GM18519 (cell line): ENCODE measurements around the gene SPINT1.
A peak's percentile ranks its signal among the peaks of the same experiment; 100 is the strongest.

Experiments
- ATAC-seq: cut with Tn5 transposase; IDR thresholded peaks from one replicate; pipeline ENCODE4 v1.9.1; 2021; ENCODE audit warnings: mild to moderate bottlenecking, moderate library complexity; ENCODE audit not compliant: unreplicated experiment, low FRiP score

SPINT1 gene, protein sequence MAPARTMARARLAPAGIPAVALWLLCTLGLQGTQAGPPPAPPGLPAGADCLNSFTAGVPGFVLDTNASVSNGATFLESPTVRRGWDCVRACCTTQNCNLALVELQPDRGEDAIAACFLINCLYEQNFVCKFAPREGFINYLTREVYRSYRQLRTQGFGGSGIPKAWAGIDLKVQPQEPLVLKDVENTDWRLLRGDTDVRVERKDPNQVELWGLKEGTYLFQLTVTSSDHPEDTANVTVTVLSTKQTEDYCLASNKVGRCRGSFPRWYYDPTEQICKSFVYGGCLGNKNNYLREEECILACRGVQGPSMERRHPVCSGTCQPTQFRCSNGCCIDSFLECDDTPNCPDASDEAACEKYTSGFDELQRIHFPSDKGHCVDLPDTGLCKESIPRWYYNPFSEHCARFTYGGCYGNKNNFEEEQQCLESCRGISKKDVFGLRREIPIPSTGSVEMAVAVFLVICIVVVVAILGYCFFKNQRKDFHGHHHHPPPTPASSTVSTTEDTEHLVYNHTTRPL

DNA sequence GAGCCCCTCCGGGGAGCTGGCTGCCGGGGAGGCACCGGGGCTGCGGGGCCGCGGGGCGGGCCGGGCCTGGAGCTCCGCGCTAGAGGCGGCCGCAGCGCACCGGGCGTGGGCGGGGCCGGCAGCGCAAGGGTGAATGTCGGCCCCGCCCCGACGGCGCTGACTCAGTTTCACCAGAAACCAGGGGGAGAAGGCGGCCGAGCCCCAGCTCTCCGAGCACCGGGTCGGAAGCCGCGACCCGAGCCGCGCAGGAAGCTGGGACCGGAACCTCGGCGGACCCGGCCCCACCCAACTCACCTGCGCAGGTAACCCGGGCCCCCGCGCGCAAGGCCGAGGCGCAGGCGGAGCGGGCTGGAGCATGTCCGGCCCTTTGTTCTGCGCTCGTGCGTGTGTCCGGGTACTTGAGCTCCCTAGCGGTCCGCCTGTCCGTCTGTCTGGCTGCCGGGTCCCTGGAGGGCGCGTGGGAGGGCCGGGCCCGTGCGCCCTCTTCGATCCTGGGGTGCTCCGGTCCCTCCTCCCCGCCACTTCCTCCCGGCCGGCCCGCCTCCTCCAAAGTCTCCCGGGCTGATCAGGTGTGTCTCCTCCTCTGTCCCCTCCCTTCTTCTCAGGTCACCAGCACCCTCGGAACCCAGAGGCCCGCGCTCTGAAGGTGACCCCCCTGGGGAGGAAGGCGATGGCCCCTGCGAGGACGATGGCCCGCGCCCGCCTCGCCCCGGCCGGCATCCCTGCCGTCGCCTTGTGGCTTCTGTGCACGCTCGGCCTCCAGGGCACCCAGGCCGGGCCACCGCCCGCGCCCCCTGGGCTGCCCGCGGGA, at the start of gene SPINT1:
SPINT1 (plus strand) TSS at position 164 of the 811 bp plus-strand sequence; CDS start at position 671, 507 bp downstream.
- ATAC-seq = no peak

DNA sequence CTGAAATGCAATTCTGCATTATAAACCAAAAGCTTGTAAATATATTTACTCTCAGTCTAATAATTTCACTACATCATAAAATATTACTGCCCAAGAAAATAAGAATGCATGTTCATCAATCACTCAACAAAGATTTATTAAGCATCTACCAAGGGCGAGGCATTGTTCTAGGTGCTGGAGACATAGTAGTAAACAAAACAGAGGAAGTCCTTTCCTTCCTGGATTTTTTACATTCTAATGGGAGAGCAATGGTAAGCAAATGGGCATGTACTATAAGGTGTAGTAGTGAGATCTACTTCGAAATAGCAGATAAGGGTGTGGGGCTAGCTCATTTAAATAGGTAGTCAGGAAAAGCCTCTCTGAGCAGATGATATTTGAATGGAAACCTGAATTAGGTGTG, 47.8 kb upstream of the SPINT1 start:
- no peak for ATAC-seq

DNA sequence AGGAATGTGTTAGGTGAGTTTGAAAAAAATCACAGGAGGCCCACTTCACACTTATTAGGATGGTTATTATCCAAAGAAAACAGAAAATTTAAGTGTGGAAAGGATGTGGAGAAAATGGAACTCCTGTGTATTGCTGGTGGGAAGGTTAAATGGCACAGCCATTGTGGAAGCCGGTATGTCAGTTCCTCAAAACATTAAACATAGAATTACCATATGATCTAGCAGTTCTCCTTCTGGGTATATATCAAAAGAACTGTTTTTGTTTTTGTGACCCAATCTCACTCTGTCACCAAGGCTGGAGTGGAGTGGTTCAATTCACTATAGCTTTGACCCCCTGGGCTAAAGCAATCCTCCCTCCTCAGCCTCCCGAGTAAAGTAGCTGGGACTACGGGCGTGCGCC, 47.3 kb upstream of the SPINT1 start:
- no peak for ATAC-seq

DNA sequence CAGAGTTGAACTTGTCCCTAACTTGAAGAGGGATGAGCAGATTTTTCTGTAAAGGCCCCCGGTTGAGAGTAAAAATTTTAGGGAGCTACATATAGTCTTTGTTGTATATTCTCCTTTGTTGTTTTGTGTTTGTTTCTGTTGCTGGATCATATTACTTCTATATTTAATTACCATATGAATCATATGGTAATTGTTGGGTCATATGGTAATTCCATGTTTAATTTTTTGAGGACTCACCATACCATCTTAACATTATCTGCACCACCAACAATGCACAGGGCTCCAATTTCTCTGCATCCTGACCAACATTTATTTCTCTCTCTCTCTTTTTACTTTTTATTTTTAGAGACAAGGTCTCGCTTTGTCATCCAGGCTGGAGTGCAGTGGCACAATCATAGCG, 44.3 kb upstream of the SPINT1 start:
- no peak for ATAC-seq

DNA sequence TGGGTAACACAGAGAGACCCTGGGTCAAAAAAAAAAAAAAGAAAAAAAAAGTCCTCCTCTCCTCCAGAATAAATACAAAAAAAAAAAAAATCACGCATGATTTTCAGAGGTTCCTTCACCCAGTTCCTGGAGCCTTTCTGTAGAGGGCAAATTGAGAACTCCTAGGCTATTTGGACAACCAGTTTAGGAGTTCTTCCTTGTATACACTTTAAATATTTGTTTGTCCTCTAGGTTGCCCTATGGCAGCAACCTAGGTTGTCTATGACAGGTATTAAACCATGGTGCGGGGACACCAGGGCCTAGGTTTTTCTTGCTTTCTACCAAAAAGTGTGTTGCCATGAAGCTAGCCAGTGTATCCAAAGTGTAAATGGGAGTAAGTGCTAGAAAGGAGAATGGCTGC, 40.8 kb upstream of the SPINT1 start:
- ATAC-seq = no peak

DNA sequence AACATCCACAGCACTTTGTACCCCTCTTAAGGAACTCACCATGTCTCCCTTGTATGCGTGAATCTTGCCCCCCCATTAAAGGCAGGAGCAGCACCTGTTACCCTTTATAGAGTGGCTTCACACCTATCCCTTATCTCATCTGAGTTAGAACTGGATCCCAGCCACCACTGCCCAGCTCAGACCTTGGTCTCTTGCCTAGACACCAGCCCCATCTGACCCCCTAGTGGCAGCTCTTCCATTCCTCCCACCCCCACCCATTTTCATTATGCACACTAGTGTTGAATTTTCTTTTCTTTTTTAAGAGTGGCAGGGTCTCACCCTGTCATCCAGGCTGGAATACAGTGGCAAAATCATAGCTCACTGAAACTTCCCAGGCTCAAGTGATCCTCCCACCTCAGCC, 40.2 kb upstream of the SPINT1 start:
- no peak for ATAC-seq

DNA sequence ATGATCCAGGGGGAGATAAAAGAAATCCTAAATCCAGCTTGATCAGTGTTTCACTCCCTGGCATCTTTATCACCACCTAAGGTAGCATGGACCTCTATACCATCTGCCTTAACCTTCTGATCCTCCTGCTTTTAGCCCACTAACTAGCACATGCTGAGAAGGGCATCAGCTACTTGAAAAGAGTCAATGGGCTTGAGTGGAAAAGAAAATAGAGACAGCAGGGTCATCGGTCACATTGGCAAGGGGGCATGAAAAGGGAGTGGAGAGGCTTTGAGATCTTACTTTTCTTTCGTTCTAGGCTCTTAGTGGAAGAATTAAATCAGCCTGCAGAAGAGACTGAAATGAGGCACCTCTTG, 37.2 kb upstream of the SPINT1 start:
- ATAC-seq = no peak

DNA sequence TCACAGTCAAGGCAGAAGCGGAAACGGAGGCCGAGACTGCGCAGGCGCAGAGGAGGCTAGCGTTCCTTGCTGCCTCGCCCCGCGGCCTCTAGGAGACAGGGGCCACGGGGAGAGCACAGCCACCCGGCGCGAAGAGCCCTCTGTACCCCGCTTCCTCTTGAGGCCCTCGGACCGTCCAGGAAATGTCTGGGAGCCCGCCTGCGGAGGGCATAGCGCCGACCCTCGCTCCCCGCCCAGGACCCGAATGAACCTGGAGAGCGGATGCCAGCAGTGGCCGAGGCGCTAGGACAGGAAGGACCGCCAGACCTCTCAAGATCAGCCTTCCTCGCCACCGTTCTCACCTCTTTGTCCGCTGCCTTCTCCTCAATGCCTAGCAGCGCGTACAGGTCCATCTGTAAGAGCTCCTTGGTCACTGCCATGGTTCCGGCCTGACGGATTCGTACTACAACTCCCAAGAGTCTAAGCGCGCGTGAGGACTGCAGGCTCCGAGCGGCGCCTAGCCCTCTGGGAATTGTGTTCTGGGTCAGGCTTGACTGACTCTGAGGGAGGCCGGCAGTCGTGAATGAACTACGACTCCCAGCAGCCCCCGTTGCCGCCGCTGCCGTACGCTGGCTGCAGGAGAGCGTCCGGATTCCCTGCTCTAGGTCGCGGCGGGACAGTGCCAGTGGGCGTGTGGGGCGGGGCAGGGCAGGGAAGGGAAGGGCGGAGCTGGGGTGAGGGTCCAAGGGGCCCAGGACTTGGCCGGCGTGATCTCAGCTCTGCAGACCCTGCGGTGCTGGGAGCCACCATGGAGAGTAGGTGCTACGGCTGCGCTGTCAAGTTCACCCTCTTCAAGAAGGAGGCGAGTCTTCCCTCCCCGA, 36.6 kb upstream of the SPINT1 start, which contains the start of the genes DNAJC17 and ZFYVE19:
DNAJC17 (minus strand) TSS at position 446 of the 860 bp plus-strand sequence; CDS start at position 419, 27 bp downstream.
ZFYVE19 (plus strand) TSS at position 62 of the 860 bp plus-strand sequence; CDS start at position 563, 501 bp downstream.
- ATAC-seq = peak; percentile 88

DNA sequence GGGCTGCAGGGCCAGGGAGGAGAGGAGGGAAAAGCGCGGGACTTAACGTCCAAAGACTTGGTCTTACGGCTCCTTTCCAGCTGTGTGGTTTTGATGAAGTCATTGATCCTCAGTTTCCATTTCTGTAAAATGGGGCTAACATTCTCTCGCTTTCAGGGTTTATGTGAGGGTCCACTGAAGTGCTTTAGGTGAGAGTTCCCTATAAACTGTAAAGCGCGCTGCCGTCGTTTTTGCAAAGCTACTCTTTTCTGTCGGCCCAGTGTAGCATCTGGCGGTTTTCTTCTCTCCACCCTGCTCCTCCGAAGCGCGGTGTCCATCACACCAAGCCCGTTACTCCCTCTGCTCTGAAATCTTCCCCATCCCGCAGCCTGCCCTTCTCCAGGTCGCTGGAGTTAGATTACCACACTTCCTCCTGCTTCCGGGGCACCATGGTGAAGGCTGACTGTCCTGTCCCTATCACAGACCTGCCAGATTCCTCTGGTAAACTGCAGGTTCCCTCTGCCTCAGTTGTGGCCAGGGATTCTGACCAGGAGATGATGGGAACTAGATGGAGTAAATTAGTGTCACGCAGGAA, 35.9 kb upstream of the SPINT1 start:
- ATAC-seq = no peak

DNA sequence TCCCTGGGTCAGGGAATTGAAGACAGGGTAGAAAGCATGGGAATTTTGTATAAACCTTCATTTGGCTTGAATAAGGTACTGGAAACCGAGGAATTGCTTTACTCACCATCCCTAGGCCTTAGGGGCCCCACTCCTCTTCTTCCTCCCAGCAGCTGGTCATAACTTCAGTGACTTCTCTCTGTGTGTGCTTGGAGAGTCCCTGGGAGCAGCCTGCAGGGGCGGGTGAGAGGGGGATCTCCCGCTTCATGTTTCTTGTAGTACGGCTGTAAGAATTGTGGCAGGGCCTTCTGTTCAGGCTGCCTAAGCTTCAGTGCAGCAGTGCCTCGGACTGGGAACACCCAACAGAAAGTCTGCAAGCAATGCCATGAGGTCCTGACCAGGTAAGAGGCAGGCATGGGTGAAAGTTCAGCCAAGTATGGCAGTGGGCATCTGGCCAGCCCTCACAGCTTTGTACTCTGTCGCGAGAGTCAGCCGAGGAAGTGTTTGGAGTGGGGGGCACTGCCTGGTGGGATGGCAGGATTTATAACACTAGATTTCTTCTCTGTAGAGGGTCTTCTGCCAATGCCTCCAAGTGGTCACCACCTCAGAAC, 34.9 kb upstream of the SPINT1 start:
- no peak for ATAC-seq

DNA sequence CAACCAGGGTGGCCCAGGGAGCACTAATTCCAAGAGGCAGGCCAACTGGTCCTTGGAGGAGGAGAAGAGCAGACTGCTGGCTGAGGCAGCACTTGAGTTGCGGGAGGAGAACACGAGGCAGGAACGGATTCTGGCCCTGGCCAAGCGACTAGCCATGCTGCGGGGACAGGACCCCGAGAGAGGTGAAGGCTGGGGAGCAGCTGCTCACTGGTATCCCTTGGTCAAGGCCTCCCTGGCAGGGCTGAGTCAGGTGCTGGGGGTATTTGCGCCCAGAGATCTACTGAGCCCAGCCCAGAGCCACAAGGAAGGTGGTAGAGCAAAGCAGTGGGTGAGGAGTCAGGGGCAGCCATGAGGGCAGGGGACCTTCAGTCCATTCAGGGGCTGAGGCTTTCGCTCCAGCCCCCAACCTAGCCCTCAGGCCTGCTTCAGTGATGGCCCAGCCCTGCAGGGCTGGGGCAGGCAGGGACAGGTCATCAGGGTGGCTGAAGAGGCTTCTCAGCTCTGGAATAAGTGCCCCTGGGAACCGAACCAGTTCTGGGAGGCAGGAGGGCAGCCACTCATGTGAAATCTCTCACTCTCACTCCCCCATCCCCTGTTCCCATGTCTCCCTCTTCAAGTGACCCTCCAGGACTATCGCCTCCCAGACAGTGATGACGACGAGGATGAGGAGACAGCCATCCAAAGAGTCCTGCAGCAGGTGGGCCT, 31.0 kb upstream of the SPINT1 start:
- no peak for ATAC-seq

DNA sequence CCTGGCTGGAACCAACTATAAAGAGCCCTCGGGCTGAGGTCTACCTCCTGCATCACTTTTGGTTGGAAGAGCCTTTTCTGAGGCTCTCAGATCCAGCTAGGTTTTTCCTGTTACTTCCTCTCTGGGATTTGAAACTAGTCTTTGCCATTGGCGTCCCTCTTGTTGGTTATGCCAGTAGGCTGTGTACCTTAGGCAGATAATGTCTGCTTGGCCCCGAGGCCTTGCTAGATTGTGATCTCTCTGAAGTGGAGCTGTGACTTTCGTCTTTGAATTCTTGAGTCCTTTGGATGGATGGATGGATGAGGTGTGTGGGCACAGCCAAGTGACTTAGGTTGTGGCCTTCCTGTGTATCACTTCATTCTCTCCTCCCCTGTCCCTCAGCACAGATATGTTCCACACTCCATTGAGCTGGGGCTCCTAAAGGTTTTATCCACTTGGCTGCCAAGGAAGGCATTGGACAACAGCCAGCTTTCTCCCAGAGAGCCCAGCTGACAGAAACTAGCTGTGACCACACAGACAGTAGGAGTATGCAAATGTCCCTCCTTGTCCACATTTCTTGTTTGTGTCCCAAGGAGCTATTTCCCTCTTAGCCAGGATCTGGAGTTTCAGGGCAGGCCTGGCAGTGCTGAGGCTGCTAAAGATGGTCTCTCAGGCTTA, 28.7 kb upstream of the SPINT1 start:
- ATAC-seq = no peak

DNA sequence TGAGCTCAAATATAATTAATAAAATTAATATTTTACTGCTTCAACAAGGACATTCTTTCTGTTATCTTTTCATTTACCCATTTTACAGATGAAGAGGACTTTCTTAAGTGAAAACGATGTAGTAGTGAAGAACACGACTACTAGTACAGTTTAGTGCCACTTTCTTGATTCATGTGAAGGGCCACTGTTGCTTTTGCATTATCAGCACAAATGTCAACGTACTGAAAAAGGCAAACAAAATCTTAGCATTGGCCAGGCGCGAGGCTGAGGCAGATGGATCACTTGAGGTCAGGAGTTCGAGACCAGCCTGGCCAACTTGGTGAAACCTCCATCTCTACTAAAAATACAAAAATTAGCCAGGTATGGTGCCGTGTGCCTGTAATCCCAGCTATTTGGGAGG, 24.8 kb upstream of the SPINT1 start:
- no peak for ATAC-seq

DNA sequence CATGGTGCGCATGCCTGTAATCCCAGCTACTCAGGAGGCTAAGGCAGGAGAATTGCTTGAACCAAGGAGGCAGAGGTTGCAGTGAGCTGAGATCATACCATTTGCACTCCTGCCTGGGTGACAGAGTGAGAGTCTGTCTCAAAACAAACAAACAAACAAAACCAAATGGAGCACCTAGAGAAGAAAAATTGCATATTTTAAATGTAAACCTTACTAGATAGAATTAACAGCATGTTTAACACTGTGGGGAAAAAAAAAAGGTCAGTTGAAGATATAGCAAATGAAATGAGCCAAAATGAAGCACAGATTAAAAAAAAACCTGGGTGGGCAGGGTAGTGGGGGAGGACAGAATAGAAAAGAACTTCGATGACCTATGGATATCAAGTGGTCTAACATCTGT, 22.7 kb upstream of the SPINT1 start:
- ATAC-seq = no peak

DNA sequence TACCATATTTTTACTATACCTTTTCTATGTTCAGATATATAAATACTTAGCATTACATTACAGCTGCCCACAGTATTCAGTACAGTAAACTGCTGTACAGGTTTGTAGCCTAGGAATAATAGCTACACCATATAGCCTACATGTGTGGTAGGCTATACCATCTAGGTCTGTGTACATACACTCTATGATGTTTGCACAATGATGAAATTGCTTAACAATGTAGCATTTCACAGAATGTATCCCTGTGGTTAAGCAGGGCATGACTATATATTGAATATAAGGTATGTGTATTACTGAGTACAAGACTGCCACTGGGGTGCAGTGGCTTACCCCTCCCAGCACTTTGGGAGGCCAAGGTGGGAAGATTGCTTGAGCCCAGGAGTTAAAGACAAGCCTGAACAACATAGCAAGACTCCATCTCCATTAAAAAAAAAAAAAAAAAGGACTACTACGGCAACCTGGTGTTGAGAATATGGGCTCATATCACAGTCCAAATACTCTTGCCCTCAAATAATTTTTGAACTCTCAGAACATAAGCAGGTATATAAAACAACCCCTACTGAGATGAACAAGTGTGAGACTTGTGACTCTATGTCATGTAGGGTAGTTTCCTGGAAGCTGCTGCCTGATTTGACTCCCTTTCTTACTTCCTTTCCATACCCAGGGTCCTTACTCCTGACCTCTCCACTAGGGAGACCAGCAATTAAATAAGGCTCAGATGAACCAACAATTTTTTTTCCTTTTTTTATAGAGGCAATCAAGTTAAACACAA, 20.1 kb upstream of the SPINT1 start:
- ATAC-seq = no peak

DNA sequence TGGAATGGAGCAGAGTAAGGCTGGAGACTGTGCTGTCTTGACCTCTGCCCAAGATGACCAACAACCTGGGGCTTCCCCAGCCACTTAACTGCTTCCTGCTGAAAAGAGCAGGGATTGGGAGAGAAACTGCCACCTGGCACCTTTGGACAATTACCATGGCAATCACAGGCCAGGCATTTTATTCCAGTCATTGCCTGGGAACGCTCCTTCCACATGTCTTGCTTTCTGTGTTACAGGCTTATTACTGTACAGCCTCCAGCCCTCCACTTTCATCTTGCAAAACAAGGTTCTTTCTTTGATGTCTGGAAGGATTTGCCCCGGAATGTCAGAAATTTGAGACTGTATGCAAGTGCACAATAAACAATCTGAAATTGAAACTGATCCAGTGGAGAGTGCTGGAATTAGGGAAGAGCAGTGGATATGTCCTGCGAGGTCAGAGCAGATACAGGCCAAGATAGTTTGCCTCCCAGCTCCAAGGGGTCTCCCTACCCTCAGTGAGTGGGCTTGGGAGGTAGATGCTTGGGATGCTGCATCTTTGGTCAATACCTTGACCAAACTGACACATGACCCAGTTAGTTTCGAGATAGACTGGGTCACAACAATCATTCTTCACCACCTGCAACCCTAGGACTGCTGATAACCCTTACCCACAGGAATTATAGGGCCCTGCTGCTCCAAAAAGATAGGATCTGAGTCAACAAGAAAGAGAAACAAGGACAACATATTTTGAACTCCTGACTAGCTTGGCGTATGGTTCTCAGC, 18.0 kb upstream of the SPINT1 start:
- no peak for ATAC-seq

DNA sequence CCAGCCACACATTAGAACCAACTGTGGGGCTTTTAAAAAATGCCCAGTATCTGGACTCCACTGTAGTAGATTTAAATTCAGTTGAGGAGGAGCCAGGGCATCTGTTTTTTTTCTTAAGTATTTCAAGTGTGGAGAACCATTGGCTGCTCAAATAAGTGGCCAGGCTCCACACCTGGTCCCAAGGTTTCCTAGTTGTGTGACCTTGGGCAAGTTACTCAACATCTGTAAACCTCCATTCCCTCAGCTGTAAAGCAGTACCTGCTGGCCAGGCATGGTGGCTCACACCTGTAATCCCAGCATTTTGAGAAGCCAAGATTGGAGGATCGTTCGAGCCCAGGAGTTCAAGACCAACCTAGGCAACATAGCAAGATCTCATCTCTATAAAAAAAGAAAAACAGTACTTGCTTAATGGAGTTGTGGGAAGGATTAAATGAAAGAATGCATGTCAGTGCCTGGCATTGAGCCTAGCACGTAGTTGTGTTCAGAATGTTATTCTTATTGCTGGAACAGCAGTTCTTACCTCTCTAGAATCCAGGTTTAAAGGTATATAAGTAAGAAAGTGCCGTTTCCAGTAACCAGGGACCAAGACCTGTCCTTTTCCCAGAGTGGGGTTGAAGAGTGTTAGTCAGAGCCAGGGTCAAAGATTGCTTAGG, 17.3 kb upstream of the SPINT1 start:
- ATAC-seq = no peak
